Cerebellar nuclear complex (tissue), 1 donor: ENCODE data around the gene ABCB11.
"Not testable (repeated sequence)": the region's sequence is repeated elsewhere in the genome, so short reads cannot be mapped to it uniquely, and the experiment has no call there.

Experiments
- DNase-seq, 2 experiments: peaks; one replicate each; lab custom pipeline; 2025; lab: John Stamatoyannopoulos, UW

Gene ABCB11

GRCh38 chr2:169042856-169043255 is 11.7 kb upstream of the ABCB11 start:
- no peak for DNase-seq

- no peak for DNase-seq
Measured at GRCh38 chr2:169041594-169041993, 10.5 kb upstream of the ABCB11 start.

- DNase-seq, result no peak
Measured at GRCh38 chr2:169039702-169040101, 8.6 kb upstream of the ABCB11 start.

GRCh38 chr2:169038338-169038757 is 7.2 kb upstream of the ABCB11 start:
- DNase-seq, result no peak

GRCh38 chr2:169036736-169037440 is 5.8 kb upstream of the ABCB11 start:
- DNase-seq, result no peak

- DNase-seq, result no peak
Measured at GRCh38 chr2:169035887-169036286, 4.8 kb upstream of the ABCB11 start.

GRCh38 chr2:169034984-169035544 is 3.9 kb upstream of the ABCB11 start:
- DNase-seq, result no peak

GRCh38 chr2:169034256-169034655 is 3.1 kb upstream of the ABCB11 start:
- no peak for DNase-seq

- DNase-seq, result no peak
Measured at GRCh38 chr2:169029341-169029740, 1.8 kb downstream of the ABCB11 start.

- DNase-seq, result no peak
Measured at GRCh38 chr2:169027234-169027633, 3.9 kb downstream of the ABCB11 start.

- DNase-seq, result no peak
Measured at GRCh38 chr2:169026056-169026455, 5.1 kb downstream of the ABCB11 start.

GRCh38 chr2:169023161-169023560 is 8.0 kb downstream of the ABCB11 start:
- no peak for DNase-seq

- DNase-seq, result no peak
Measured at GRCh38 chr2:169018390-169018789, 12.7 kb downstream of the ABCB11 start.

- no peak for DNase-seq
Measured at GRCh38 chr2:169015943-169016342, 15.2 kb downstream of the ABCB11 start.

GRCh38 chr2:169014780-169015179 is 16.3 kb downstream of the ABCB11 start:
- DNase-seq, result no peak

- no peak for DNase-seq
Measured at GRCh38 chr2:169013628-169014026, 17.5 kb downstream of the ABCB11 start.

- DNase-seq, result no peak
Measured at GRCh38 chr2:169012812-169013627, 18.1 kb downstream of the ABCB11 start.

GRCh38 chr2:169012191-169012792 is 18.8 kb downstream of the ABCB11 start:
- not testable (repeated sequence) for DNase-seq

- no peak for DNase-seq
Measured at GRCh38 chr2:169011698-169012097, 19.4 kb downstream of the ABCB11 start.

- DNase-seq, result no peak
Measured at GRCh38 chr2:169010633-169011460, 20.3 kb downstream of the ABCB11 start.

GRCh38 chr2:169009865-169010579 is 21.1 kb downstream of the ABCB11 start:
- DNase-seq, result no peak
